Loucy (cell line): ENCODE data around the gene NINL.

Experiments used
- CTCF ChIP-seq: fragments of 200-600 bp; sonication (generic); conservative IDR thresholded peaks from 2 replicates; pipeline ENCODE4 v1.5.1; 2014; ENCODE audit warnings: mild to moderate bottlenecking, antibody characterized with exemption, low read length
- EZH2phosphoT487 ChIP-seq: fragments of 200-600 bp; IDR thresholded peaks from 2 replicates; pipeline ENCODE4 v1.6.1; 2018; ENCODE audit warnings: antibody characterized with exemption, mild to moderate bottlenecking, moderate library complexity, borderline replicate concordance

- no peak for TF ChIP-seq CTCF
- no peak for TF ChIP-seq EZH2phosphoT487
These were observed 87.1 kb downstream of the NINL start for GRCh38 chr20:25498280-25498606.
